Skeletal muscle tissue (tissue), 4 donors: ENCODE measurements around the gene SHFL. TPM values are rescaled to one million over a fixed set of nuclear protein-coding genes. Genes with fewer than 3 reads are reported as not detected.

ENCODE experiments used
- H3K27ac ChIP-seq: one replicate; pipeline ENCODE4 v1.7.0; 2013; ENCODE audit warnings: mild to moderate bottlenecking, low read depth, low read length, inconsistent platforms
- H3K27me3 ChIP-seq, 3 donors: one replicate each; pipeline ENCODE4 v1.7.0; 2013; ENCODE audit warnings: low read length in 3 of 3; ENCODE audit not compliant: control insufficient read depth in 3 of 3, insufficient read depth in 3 of 3
- H3K36me3 ChIP-seq, 3 donors: one replicate each; pipeline ENCODE4 v1.7.0; 2013; ENCODE audit warnings: low read length in 3 of 3; ENCODE audit not compliant: control insufficient read depth in 3 of 3, insufficient read depth in 3 of 3
- H3K4me1 ChIP-seq, 3 donors: one replicate each; pipeline ENCODE4 v1.7.0; 2013; ENCODE audit warnings: low read length in 3 of 3, mild to moderate bottlenecking in 3 of 3; ENCODE audit not compliant: control insufficient read depth in 3 of 3, insufficient read depth in 3 of 3
- H3K4me3 ChIP-seq, 3 donors: one replicate each; pipeline ENCODE4 v1.7.0; 2013; ENCODE audit warnings: low read length in 3 of 3
- H3K9ac ChIP-seq, 3 donors: one replicate each; pipeline ENCODE4 v1.7.0; 2013; ENCODE audit warnings: low read length in 3 of 3, mild to moderate bottlenecking in 3 of 3, moderate library complexity in 2 of 3, low read depth in 1 of 3
- H3K9me3 ChIP-seq, 3 donors: one replicate each; pipeline ENCODE4 v1.7.0; 2013; ENCODE audit warnings: low read length in 3 of 3; ENCODE audit not compliant: control insufficient read depth in 3 of 3
- total RNA-seq: library from RNA; depleted of rRNA; stranded (reverse); fragments of >200 nt; gene quantifications from one replicate; pipeline ENCODE4 v1.2.3, GENCODE V29; 2014
- donor health status: Osteomylitis.

The SHFL gene
- total RNA-seq, 1 donor from 2014 or later = 5.2 TPM

DNA sequence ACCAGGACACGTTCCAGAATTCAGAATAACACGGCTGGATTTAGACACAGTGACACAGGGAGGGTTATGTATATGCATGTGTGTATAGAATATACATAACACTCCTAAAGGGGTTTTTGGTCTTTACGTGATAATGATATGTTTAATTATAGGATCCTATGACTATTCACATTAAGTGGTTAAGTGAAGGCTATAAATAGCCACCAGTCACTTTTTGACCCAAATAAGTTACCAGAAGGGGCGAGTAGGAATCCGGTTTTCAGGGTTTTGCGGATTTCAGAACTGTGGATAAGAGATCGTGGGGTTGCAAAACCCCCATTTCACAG, 9.5 kb downstream of the SHFL start:
- H3K36me3 ChIP-seq = peaks cover 0 to 2% (median 0%) of the 10 kb centered on the region in 3 donors
- H3K4me3 ChIP-seq = peak overlapping the region; percentile 38 to 49 (median 45)
- H3K27ac ChIP-seq = no peak overlapping the region
- peak overlapping the region in 1 of 3 donors; percentile 45 for H3K9ac ChIP-seq
- peaks cover 3 to 8% (median 3%) of the 10 kb centered on the region in 3 donors for H3K4me1 ChIP-seq
- peaks cover 0 to 12% (median 8%) of the 10 kb centered on the region in 3 donors for H3K27me3 ChIP-seq
- H3K9me3 ChIP-seq = peaks cover 0 to 3% (median 0%) of the 10 kb centered on the region in 3 donors

DNA sequence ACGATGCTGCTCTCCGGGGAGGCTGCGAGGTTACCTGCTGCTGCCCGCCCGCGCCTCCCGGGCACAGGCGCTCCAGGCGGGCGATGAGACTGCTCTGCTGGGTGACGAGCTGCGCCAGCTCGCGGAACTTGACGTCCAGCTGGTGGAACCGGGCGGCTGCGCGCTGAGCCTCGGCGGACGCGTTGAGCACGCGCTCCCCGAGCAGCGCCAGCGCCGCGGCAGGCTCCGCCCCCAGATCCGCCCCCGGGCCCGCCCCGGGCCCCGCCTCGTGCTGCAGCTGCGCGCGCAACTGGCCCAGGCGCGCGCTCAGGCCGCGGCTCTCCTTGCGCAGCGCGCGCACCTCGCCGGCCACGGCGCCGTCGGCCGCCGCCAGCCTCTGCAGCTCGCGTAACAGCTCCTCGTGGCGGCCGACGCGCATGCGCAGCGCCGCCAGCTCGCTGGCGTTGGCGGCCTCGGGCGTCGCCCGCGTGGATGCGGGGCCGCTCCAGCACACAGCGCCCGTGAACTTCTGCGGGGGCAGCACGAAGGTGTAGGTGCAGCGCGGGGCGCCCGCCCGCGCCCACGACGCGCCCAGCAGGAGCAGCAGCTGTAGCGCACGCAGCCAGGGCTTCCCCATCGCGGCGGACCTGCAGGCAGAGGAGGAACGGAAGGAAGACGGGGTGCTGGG, 10.0 kb downstream of the SHFL start:
- Histone ChIP-seq H3K27me3 (peaks cover 0 to 12% (median 8%) of the 10 kb centered on the region in 3 donors), H3K27ac (no peak overlapping the region), H3K9me3 (peaks cover 0 to under 1% (median 0%) of the 10 kb centered on the region in 3 donors), H3K4me3 (peak overlapping the region; percentile 62 to 77 (median 63)), H3K36me3 (peaks cover 0 to 2% (median 0%) of the 10 kb centered on the region in 3 donors), H3K9ac (peak overlapping the region in 1 of 3 donors; percentile 62), H3K4me1 (peaks cover 3 to 8% (median 3%) of the 10 kb centered on the region in 3 donors)

DNA sequence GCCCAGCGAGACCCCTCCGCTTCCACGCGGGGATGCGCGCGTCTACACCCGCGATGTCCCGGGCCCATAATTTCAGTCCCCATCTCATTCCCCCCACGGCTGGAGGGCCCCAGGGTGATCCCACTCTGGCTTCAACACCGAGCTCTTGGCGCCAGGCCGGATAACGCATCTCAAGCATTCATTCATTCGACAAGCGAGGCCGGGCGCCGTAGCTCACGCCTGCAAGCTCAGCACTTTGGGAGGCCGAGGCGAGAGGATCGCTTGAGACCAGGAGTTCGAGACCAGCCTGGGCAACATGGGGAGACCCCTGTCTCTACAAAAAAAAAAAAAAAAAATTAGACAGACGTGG, 10.5 kb downstream of the SHFL start:
- H3K9me3 ChIP-seq = no peaks in the 10 kb centered on the region
- peaks cover 3 to 8% (median 3%) of the 10 kb centered on the region in 3 donors for H3K4me1 ChIP-seq
- H3K27ac ChIP-seq = no peak overlapping the region
- peak overlapping the region in 1 of 3 donors; percentile 62 for H3K9ac ChIP-seq
- peaks cover 0 to 2% (median 0%) of the 10 kb centered on the region in 3 donors for H3K36me3 ChIP-seq
- H3K4me3 ChIP-seq = peak overlapping the region; percentile 62 to 77 (median 63)
- H3K27me3 ChIP-seq = peaks cover 0 to 12% (median 8%) of the 10 kb centered on the region in 3 donors

DNA sequence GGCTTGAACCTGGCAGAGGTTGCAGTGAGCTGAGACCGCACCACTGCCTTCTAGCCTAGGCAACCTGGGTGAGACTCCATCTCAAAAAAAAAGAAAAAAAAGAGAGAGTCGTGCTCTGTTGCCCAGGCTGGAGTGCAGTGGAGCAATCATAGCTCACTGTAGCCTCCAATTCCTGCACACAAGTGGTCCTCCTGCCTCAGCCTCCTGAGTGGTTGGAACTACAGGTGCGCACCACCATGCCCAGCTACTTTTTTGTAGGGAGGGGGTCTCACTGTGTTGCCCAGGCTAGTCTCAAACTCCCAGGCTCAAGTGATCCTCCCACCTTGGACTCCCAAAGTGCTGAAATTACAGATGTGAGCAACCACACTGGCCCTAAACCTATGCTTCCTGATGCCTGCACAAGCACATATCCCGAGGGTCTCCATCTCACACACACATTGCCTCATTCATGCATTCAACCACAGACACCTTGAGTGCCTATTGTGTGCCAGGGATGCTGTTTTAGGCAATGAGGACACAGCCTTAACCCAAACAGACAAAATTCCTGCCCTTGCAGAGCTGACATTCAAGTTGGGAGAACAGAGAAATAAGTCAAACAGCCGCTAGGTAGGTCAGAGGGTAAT, 14.2 kb downstream of the SHFL start:
- H3K27me3 ChIP-seq = peaks cover 0 to 8% (median 0%) of the 10 kb centered on the region in 3 donors
- H3K9me3 ChIP-seq = no peaks in the 10 kb centered on the region
- no peak overlapping the region for H3K4me3 ChIP-seq
- peaks cover 3 to 8% (median 3%) of the 10 kb centered on the region in 3 donors for H3K4me1 ChIP-seq
- H3K36me3 ChIP-seq = no peaks in the 10 kb centered on the region
- H3K27ac ChIP-seq = no peak overlapping the region
- no peak overlapping the region for H3K9ac ChIP-seq

DNA sequence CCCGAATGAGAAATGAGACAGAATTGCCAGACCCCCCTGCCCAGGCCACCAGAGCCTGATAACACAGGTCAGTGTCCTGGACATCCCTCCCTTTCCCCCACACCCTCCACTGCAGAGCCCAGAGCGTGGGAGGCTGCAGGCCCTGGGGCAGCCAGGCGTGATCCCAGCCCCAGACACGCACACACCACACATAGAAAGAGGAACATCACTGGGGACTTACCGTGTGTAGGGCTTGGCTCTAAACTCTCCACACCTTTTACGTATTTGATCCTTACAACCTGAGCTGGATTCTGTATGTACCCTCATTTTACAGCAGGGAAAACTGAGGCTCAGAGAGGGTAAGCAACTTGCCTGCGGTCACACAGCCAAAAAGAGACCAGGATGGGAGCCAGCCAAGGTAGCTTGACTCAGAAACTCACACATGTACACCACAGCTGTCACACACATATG, 16.7 kb downstream of the SHFL start:
- Histone ChIP-seq H3K4me1 (peaks cover 11 to 21% (median 15%) of the 10 kb centered on the region in 3 donors), H3K36me3 (peaks cover 2 to 5% (median 3%) of the 10 kb centered on the region in 3 donors), H3K9ac (no peak overlapping the region), H3K27ac (no peak overlapping the region), H3K27me3 (no peaks in the 10 kb centered on the region), H3K9me3 (no peaks in the 10 kb centered on the region), H3K4me3 (no peak overlapping the region)

DNA sequence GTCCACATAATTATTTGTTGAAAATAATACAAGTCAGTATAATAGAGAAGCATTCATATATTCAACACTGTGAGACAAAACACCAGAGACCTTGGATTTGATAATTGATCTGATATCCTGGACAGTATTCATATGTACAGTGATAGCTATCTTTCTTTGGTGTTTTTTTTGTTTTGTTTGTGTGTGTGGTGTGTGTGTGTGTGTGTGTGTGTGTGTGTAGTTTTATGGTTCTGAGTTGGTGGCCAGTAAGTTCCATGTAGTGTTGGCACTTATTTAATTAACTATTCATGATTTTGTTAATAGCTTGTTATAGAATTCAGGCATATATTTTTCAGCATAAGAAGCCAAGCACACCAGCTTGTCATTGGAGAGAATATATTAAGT, 18.0 kb downstream of the SHFL start:
- Histone ChIP-seq H3K36me3 (peaks cover 11 to 14% (median 13%) of the 10 kb centered on the region in 3 donors), H3K4me3 (no peak overlapping the region), H3K9me3 (no peaks in the 10 kb centered on the region), H3K4me1 (peaks cover 11 to 24% (median 16%) of the 10 kb centered on the region in 3 donors), H3K27me3 (no peaks in the 10 kb centered on the region), H3K9ac (no peak overlapping the region), H3K27ac (no peak overlapping the region)

DNA sequence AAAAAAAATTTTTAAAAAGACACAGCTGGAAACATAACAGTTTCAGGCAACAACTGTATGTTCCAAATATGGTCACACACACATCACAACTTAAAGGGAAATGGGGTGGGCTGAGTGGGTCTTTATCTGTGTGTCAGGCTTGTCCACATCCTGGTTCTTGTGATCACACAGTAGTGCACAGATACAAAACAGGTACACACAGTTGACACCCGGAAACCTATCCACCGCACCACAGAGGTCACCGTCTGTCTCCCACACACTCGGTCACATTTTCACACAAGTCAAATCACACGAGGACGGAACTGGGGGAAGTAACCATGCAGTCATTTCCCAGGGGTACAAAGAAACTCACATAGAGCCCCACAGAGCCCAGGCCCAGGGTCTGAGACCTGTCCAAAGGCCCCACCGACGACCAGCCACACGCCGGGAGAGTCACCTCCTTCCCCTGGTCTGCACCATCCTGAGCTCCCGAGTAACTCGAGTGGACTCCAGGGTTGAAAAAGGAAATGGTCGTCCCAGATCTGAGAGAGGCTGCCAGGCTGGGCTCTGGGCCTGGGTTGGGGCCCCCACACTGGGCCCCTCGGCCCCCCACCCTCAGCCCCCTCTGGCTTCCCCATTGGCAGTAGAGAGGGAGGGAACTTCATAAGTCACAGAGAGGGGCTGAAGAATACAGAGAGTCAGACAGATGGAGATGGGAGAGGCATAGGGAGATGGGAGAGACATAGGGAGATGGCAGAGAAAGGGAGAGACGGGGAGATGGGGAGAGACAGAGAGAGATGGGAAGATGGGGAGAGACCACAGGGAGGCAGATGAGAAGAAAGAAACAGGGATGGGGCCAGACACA, 18.8 kb downstream of the SHFL start:
- H3K4me1 ChIP-seq = peaks cover 11 to 24% (median 16%) of the 10 kb centered on the region in 3 donors
- H3K27ac ChIP-seq = no peak overlapping the region
- H3K36me3 ChIP-seq = peaks cover 19 to 21% (median 21%) of the 10 kb centered on the region in 3 donors
- H3K9ac ChIP-seq = no peak overlapping the region
- no peak overlapping the region for H3K4me3 ChIP-seq
- no peaks in the 10 kb centered on the region for H3K27me3 ChIP-seq
- no peaks in the 10 kb centered on the region for H3K9me3 ChIP-seq

DNA sequence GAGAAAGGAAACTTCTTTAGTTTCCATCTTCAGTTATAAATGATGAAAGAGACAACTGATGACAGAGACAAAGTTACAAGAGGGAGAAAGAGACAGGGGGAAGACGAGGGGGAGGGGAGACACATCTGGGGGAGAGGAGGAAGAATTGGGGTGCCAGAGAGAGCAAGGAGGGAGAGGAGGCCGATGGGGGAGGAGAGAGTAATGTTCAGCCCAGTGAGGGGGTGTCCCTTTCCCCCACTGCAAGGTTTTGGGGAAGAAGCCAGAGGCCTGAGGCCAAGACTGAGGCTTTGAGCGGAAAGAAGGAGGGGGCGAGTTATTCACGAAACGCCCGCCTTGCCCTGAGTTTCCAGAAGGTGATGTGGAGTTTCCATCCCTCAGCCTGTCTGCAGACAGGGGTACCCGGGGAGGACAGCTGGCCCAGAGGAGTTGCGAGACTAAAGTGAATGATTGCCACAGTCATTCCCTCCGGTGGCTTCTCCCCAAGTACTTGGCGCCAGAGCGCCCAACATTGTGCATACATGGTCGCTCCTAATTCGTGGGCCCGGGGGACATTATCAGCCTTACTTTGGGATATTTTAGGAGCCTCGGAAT, 19.5 kb downstream of the SHFL start:
- H3K27me3 ChIP-seq = no peaks in the 10 kb centered on the region
- peak overlapping the region; percentile 64 for H3K27ac ChIP-seq
- peak overlapping the region; percentile 51 to 97 (median 70) for H3K4me3 ChIP-seq

DNA sequence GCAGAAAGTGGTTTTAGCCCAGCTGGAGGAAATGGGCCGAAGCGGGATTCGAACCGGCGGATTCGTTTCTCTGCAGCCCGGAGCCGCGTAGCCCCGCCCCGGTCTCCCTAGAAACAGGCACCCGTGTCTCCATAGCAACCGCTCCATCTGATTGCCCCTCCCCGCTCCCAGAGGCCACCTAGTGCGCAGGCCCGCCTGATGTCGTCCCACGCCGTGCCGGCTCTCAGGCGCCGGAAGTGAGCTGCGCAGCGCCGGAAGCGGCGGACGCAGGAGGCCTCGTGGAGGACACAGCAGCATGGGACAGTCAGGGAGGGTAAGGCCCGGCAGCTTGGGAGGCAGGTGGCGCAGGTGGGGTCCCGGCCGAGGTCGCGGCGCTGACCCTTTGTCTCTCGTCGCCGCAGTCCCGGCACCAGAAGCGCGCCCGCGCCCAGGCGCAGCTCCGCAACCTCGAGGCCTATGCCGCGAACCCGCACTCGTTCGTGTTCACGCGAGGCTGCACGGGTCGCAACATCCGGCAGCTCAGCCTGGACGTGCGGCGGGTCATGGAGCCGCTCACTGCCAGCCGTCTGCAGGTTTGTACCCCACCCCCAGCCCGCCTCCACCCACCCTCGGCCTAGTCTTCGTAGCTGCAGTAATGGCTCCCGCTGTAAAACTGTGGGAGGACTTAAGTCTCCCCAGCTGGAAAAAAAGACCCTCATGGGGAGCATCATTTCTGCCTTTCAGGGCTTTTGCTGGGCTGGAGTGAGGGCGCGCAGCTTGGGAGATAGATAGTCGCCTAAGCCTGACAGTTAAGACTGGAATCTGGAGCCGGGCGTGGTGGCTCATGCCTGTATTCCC, 20.2 kb downstream of the SHFL start, which contains the start of gene PPAN:
Gene PPAN (plus strand): TSS at position 263 of the 837 bp plus-strand sequence. CDS start 33 bp downstream, at position 296.
- Histone ChIP-seq H3K27ac (peak within 1 kb of the TSS; percentile 64), H3K9ac (peak within 1 kb of the TSS; percentile 69 to 87 (median 77))

More for the DNA sequence above, 19.5 kb downstream of the SHFL start:
- Histone ChIP-seq H3K36me3 (peaks cover 26 to 28% (median 27%) of the 10 kb centered on the region in 3 donors), H3K9ac (peak overlapping the region in 1 of 3 donors; percentile 64), H3K4me1 (peaks cover 11 to 24% (median 16%) of the 10 kb centered on the region in 3 donors), H3K9me3 (no peaks in the 10 kb centered on the region)

More for the DNA sequence above, 20.2 kb downstream of the SHFL start, which contains the start of gene PPAN:
- H3K4me3 ChIP-seq = peak within 1 kb of the TSS; percentile 87 to 97 (median 94)
- H3K36me3 ChIP-seq = peaks cover 33 to 35% (median 34%) of the 10 kb centered on the region in 3 donors
- no peaks in the 10 kb centered on the region for H3K9me3 ChIP-seq
- H3K27me3 ChIP-seq = no peaks in the 10 kb centered on the region
- peaks cover 11 to 24% (median 16%) of the 10 kb centered on the region in 3 donors for H3K4me1 ChIP-seq
